AG10803 (cell line): ENCODE results near the gene P3H2.

ENCODE experiments used
- DNase-seq: peaks from one replicate; pipeline ENCODE4 v3.0.0; 2010; ENCODE audit warnings: low read depth
- H3K4me3 ChIP-seq: 2 replicates; pipeline ENCODE4 v1.5.1; 2011; ENCODE audit warnings: mild to moderate bottlenecking, low read length, control low read depth
- TF ChIP-seq, protein P1 (sequence below): conservative IDR thresholded peaks from 2 replicates; pipeline ENCODE4 v1.5.1; 2011; ENCODE audit warnings: mild to moderate bottlenecking, low read length, control low read depth, inconsistent platforms

P3H2 gene

DNA sequence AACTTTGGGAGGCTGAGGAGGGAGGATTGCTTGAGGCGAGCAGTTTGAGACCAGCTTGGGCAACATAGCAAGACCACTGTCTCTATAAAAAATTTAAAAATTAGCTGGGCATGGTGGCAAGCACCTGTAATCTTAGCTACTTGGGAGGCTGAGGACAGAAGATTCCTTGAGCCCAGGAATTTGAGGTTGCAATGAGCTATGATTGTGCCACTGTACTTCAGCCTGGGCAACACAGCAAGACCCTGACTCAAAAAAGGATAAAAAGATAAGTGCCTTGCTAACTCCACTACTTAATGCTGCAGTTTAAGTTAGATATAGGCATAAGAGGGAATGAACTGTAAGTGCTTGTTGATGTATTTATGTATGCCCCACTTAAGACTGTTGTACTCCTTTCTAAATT lies 102.2 kb downstream of the P3H2 start:
- no peak for DNase-seq
- H3K4me3 ChIP-seq = no peak overlapping the region
- TF ChIP-seq, protein P1, sequence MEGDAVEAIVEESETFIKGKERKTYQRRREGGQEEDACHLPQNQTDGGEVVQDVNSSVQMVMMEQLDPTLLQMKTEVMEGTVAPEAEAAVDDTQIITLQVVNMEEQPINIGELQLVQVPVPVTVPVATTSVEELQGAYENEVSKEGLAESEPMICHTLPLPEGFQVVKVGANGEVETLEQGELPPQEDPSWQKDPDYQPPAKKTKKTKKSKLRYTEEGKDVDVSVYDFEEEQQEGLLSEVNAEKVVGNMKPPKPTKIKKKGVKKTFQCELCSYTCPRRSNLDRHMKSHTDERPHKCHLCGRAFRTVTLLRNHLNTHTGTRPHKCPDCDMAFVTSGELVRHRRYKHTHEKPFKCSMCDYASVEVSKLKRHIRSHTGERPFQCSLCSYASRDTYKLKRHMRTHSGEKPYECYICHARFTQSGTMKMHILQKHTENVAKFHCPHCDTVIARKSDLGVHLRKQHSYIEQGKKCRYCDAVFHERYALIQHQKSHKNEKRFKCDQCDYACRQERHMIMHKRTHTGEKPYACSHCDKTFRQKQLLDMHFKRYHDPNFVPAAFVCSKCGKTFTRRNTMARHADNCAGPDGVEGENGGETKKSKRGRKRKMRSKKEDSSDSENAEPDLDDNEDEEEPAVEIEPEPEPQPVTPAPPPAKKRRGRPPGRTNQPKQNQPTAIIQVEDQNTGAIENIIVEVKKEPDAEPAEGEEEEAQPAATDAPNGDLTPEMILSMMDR = no peak

DNA sequence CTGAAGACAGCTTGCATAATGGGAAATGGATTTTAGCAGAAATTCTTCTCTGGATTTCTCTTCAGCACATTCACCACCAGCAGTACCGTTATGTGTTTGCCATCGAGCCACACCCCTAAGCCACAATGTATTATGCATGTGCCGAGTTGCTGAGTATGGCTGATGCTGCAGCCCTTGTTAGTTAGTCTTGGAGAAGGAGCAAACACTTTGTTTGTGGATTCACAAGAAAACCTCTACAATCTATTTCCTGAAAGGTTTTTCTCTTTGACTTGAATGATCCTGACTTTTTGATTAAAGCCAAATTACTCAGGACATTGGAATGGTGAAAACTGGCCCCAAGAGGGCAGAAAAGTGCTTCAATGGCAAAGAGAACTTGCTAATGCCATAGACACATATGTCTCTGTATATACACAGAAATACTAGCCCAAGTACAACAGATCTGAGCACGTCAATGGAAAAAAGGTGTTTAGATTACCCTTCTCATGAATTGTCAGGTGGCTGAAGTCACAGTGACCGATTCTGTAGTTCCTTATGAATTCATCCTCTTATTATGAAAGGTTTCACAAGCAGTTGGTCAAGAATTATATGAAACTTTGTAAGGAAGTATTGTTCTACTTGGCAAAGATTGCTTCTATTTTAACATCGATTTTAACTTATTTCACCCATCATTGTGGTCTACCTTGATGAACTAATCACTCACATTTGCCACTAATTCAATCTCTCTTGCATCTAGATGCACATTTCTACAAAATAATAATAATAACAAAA lies 103.0 kb downstream of the P3H2 start:
- TF ChIP-seq, protein P1 = peak; percentile 57
- no peak overlapping the region for H3K4me3 ChIP-seq
- peak; percentile 81 for DNase-seq

DNA sequence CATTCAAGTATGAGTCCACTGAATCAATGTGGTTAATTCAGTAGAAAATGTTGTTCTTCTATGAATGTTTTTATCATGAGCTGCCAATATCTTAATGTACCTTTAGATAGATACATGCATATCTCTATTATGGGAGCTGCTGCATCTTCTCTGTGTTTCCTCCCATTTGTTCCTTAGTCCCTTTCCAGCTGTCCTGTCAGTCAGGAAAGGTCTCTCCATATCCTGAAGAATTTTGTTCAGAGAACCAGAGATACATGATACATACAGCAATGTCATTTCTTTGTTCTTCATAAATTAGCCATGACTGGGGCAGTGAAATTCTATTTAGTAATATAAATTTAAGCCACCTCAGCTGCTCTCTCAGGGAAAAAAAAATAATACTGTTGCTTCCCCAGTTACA lies 103.7 kb downstream of the P3H2 start:
- no peak for DNase-seq
- H3K4me3 ChIP-seq = no peak overlapping the region
- TF ChIP-seq, protein P1 = no peak

GRCh38 chr3:190014940-190015339 lies 105.8 kb downstream of the P3H2 start:
- no peak for DNase-seq
- H3K4me3 ChIP-seq = no peak overlapping the region
- TF ChIP-seq, protein P1 = no peak

DNA sequence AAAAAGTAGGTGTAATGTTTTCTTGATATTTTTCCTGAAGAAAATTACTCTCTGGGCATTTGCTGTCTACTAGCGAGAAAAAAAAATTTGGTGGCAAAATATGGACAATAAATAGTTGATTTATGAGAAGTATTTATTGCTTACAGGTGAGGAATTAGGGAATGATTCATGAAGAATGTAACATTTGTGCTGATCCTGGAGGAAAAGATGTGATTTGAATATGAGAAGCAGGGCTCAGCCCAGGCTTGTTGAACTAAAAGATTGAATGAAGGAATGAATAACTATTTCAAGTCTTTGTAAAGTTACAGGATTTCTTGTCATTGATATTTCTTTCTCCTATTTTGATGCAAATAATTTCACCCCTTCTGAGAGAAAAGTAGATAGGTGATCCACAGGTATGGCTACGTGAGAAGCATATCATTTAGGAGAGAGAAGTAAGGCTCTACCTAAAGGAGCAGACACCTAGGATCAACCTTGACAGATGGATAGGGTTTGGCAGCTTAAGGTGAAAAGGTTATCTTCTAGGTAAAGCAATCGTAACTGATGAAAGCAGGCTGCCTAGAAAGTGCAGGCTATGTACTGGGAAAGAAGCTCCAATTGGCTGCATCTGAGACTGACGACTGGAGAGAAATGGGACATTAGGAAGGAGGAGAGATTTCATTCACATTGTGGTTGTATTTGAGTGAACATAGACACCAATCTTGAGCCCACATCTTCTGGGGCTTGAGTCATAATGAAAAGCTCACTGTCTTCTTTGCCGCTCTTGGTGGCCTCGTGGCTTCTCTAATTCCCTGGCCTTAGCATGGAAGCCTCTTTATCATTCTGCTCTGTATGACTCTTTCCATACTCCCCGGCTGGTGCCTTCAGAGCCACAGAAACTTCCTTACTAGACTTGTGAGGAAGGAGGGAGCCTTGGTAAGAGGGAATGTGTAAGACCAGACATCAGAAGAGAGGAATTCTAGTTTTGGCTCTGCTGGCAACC lies 106.5 kb downstream of the P3H2 start:
- DNase-seq = no peak
- no peak overlapping the region for H3K4me3 ChIP-seq
- TF ChIP-seq, protein P1 = no peak

GRCh38 chr3:190012784-190013183 lies 107.9 kb downstream of the P3H2 start:
- TF ChIP-seq, protein P1 = no peak
- H3K4me3 ChIP-seq = no peak overlapping the region
- no peak for DNase-seq
